IMR-90 (cell line): ENCODE results near the gene LRRC42. TPM values are rescaled to one million over a fixed set of nuclear protein-coding genes. Genes with fewer than 3 reads are reported as not detected.

Experiments used
- ATAC-seq: fragments of 200-7000 bp; cut with Tn5 transposase; 2 replicates; pipeline ENCODE4 v1.9.1; 2020; ENCODE audit warnings: low read depth, mild to moderate bottlenecking, moderate library complexity
- BruUV-seq: library from RNA; stranded (reverse); fragments of 400-500 nt; replicated peaks from 2 replicates; lab custom pipeline; 2021; lab: Mats Ljungman, UMichigan
- CTCF ChIA-PET: fragments of 300-600 bp; formaldehyde crosslinking; extraction: SDS; loops from one replicate; lab custom pipeline; 2021; ENCODE audit warnings: antibody characterized with exemption; lab: Yijun Ruan, JAX
- POLR2A ChIA-PET: fragments of 300-600 bp; sonication (Branson Sonifier 250); formaldehyde crosslinking; loops from one replicate; lab custom pipeline; 2022; ENCODE audit warnings: antibody characterized with exemption; ENCODE audit not compliant: unreplicated experiment; lab: Charles Lee
- DNase-seq: peaks from one replicate; pipeline ENCODE4 v3.0.0; 2013
- H2AFZ ChIP-seq: replicated peaks from 2 replicates; pipeline ENCODE3; 2013; ENCODE audit warnings: low read length, mild to moderate bottlenecking; ENCODE audit not compliant: poor library complexity
- H2AK5ac ChIP-seq: 2 replicates; pipeline ENCODE4 v1.6.1; 2013; ENCODE audit warnings: low read depth, low read length, inconsistent platforms
- H2AK9ac ChIP-seq: replicated peaks from 2 replicates; pipeline ENCODE3; 2013; ENCODE audit warnings: mild to moderate bottlenecking, low read depth, low read length, moderate library complexity; ENCODE audit not compliant: poor library complexity
- H2BK120ac ChIP-seq: 2 replicates; pipeline ENCODE4 v1.6.1; 2013; ENCODE audit warnings: low read depth, low read length, inconsistent platforms
- H2BK15ac ChIP-seq: 3 replicates; pipeline ENCODE4 v1.6.1; 2013; ENCODE audit warnings: low read depth, low read length, inconsistent platforms
- H2BK20ac ChIP-seq: 2 replicates; pipeline ENCODE4 v1.6.1; 2013; ENCODE audit warnings: low read depth, mild to moderate bottlenecking, inconsistent platforms, low read length, moderate library complexity
- H2BK5ac ChIP-seq: 2 replicates; pipeline ENCODE4 v1.6.1; 2013; ENCODE audit warnings: mild to moderate bottlenecking, low read depth, low read length, inconsistent platforms; ENCODE audit not compliant: poor library complexity, severe bottlenecking
- H3K14ac ChIP-seq: replicated peaks from 2 replicates; pipeline ENCODE4 v1.6.1; 2013; ENCODE audit warnings: low read depth, low read length, inconsistent platforms
- H3K18ac ChIP-seq: 2 replicates; pipeline ENCODE4 v1.6.1; 2013; ENCODE audit warnings: low read depth, low read length, control low read depth
- H3K23ac ChIP-seq: 2 replicates; pipeline ENCODE4 v1.6.1; 2013; ENCODE audit warnings: low read depth, low read length, inconsistent platforms
- H3K27ac ChIP-seq: 2 replicates; pipeline ENCODE4 v1.5.1; 2013; ENCODE audit warnings: mild to moderate bottlenecking, control low read depth, low read length; ENCODE audit not compliant: insufficient read depth
- H3K27me3 ChIP-seq: 2 replicates; pipeline ENCODE4 v1.6.1; 2013; ENCODE audit warnings: low read length; ENCODE audit not compliant: control insufficient read depth, insufficient read depth
- H3K36me3 ChIP-seq: 2 replicates; pipeline ENCODE4 v1.6.1; 2013; ENCODE audit warnings: low read length, mixed read lengths; ENCODE audit not compliant: control insufficient read depth, insufficient read depth
- H3K4ac ChIP-seq: 2 replicates; pipeline ENCODE4 v1.6.1; 2013; ENCODE audit warnings: low read depth, low read length, inconsistent platforms
- H3K4me1 ChIP-seq: 2 replicates; pipeline ENCODE4 v1.6.1; 2013; ENCODE audit warnings: low read length, mixed read lengths; ENCODE audit not compliant: control insufficient read depth, insufficient read depth
- H3K4me2 ChIP-seq: 2 replicates; pipeline ENCODE4 v1.6.1; 2013; ENCODE audit warnings: low read depth, mild to moderate bottlenecking, control low read depth, low read length, moderate library complexity
- H3K4me3 ChIP-seq: 2 replicates; pipeline ENCODE4 v1.5.1; 2013; ENCODE audit warnings: low read depth, mild to moderate bottlenecking, control low read depth, low read length, moderate library complexity; ENCODE audit not compliant: insufficient read depth
- H3K56ac ChIP-seq: 2 replicates; pipeline ENCODE4 v1.6.1; 2013; ENCODE audit warnings: low read length, inconsistent platforms; ENCODE audit not compliant: insufficient read depth; ENCODE audit errors: extremely low read depth
- H3K79me1 ChIP-seq, 2 experiments: 2 replicates each; pipeline ENCODE4 v1.6.1; 2013; ENCODE audit warnings: low read length in 2 of 2, inconsistent platforms in 1 of 2, low read depth in 1 of 2
- H3K9ac ChIP-seq: 2 replicates; pipeline ENCODE4 v1.6.1; 2013; ENCODE audit warnings: low read depth, low read length, control low read depth
- H3K9me1 ChIP-seq: 2 replicates; pipeline ENCODE4 v1.6.1; 2013; ENCODE audit warnings: low read length, inconsistent platforms; ENCODE audit not compliant: insufficient read depth
- H3K9me3 ChIP-seq: 2 replicates; pipeline ENCODE4 v1.6.1; 2013; ENCODE audit warnings: low read length; ENCODE audit not compliant: control insufficient read depth, insufficient read depth
- H4K20me1 ChIP-seq: 2 replicates; pipeline ENCODE4 v1.6.1; 2013; ENCODE audit warnings: low read length, inconsistent platforms; ENCODE audit not compliant: insufficient read depth
- H4K5ac ChIP-seq: 2 replicates; pipeline ENCODE4 v1.6.1; 2013; ENCODE audit warnings: mild to moderate bottlenecking, low read depth, low read length, control low read depth
- H4K8ac ChIP-seq, 2 experiments: 2 replicates each; pipeline ENCODE4 v1.6.1; 2013; ENCODE audit warnings: low read depth in 2 of 2, low read length in 2 of 2, control low read depth in 1 of 2, inconsistent platforms in 1 of 2
- H4K91ac ChIP-seq: 2 replicates; pipeline ENCODE4 v1.6.1; 2013; ENCODE audit warnings: low read depth, low read length, inconsistent platforms; ENCODE audit not compliant: insufficient read depth
- BHLHE40 ChIP-seq: fragments of 150-350 bp; IDR thresholded peaks from 2 replicates; pipeline ENCODE4 v1.6.1; 2016; ENCODE audit warnings: mild to moderate bottlenecking, low read depth, low read length
- CHD1 ChIP-seq: IDR thresholded peaks from 2 replicates; pipeline ENCODE4 v1.6.1; 2012; ENCODE audit warnings: low read depth, low read length, improper control_type of control experiment
- CTCF ChIP-seq: conservative IDR thresholded peaks from 2 replicates; pipeline ENCODE4 v1.5.1; 2012; ENCODE audit warnings: mild to moderate bottlenecking, low read depth, low read length, improper control_type of control experiment
- ELK1 ChIP-seq: fragments of 150-350 bp; IDR thresholded peaks from 2 replicates; pipeline ENCODE4 v1.6.1; 2016; ENCODE audit warnings: low read depth, mild to moderate bottlenecking, low read length, moderate library complexity, borderline replicate concordance
- MAFK ChIP-seq: IDR thresholded peaks from 2 replicates; pipeline ENCODE4 v1.6.1; 2012; ENCODE audit warnings: low read depth, low read length, improper control_type of control experiment
- NFE2L2 ChIP-seq: fragments of 150-350 bp; IDR thresholded peaks from 2 replicates; pipeline ENCODE4 v1.6.1; 2016; ENCODE audit warnings: low read depth, mild to moderate bottlenecking, low read length
- POLR2A ChIP-seq: IDR thresholded peaks from 2 replicates; pipeline ENCODE4 v1.6.1; 2012; ENCODE audit warnings: mild to moderate bottlenecking, low read depth, low read length
- RAD21 ChIP-seq: IDR thresholded peaks from 2 replicates; pipeline ENCODE4 v1.6.1; 2012; ENCODE audit warnings: low read length, improper control_type of control experiment
- RFX5 ChIP-seq: IDR thresholded peaks from 2 replicates; pipeline ENCODE4 v1.8.0; 2012; ENCODE audit warnings: low read depth, mild to moderate bottlenecking, low read length, moderate library complexity
- SMC3 ChIP-seq: fragments of 150-350 bp; IDR thresholded peaks from 2 replicates; pipeline ENCODE4 v1.6.1; 2016; ENCODE audit warnings: low read depth, mild to moderate bottlenecking, antibody characterized with exemption, low read length, moderate library complexity
- WGBS, 2 experiments: methylation state at CpG; one replicate each; pipeline versions ENCODE4 v1.1.5 to v1.1.7; 2013; ENCODE audit warnings: missing lambda C conversion rate in 2 of 2; ENCODE audit not compliant: insufficient read length in 1 of 2; ENCODE audit errors: extremely low coverage in 2 of 2; 5-methylcytosine and 5-hydroxymethylcytosine counted together
- dilution Hi-C: fragments of 300-500 bp; cut with HindIII; formaldehyde crosslinking; loops from one replicate; pipeline ENCODE4 v1.14.3; 2018; ENCODE audit warnings: low sequenced_read_pairs; ENCODE audit not compliant: unreplicated experiment
- in situ Hi-C: fragments of 300-500 bp; cut with MboI; formaldehyde crosslinking; loops from 3 replicates; pipeline ENCODE4 v1.14.3; 2019; ENCODE audit warnings: low sequenced_read_pairs, inconsistent platforms, mixed read lengths
- intact Hi-C: fragments of 100-400 bp; cut with micrococcal nuclease; formaldehyde crosslinking; loops from 2 replicates; pipeline ENCODE4 v1.10.0; 2022
- polyA plus RNA-seq, 3 experiments: library from polyadenylated mRNA; depleted of rRNA; stranded (reverse); fragments of >200 nt; gene quantifications; 2 replicates each; pipeline ENCODE4 v1.2.3, GENCODE V29; 2012; ENCODE audit warnings: low replicate concordance in 1 of 3
- total RNA-seq: library from RNA; depleted of rRNA; stranded (reverse); fragments of >200 nt; gene quantifications from 2 replicates; pipeline ENCODE4 v1.2.3, GENCODE V29; 2012

The LRRC42 gene
- total and polyA plus RNA-seq, 2 of the 4 experiments (the other 2 are of a cell fraction): 39.9 to 47.5 TPM

GRCh38 chr1:54012008-54012325, 65.8 kb downstream of the LRRC42 start:
- BruUV-seq: no TSS peak
- H2BK5ac ChIP-seq: no peak overlapping the region
- no peak overlapping the region for H3K4me2 ChIP-seq
- no peak for TF ChIP-seq POLR2A
- no peak for TF ChIP-seq CHD1
- TF ChIP-seq RFX5: no peak
- no peak for TF ChIP-seq MAFK
- no peak for TF ChIP-seq BHLHE40
- TF ChIP-seq NFE2L2: no peak
- TF ChIP-seq SMC3: no peak
- TF ChIP-seq ELK1: no peak
- no peak for TF ChIP-seq RAD21
- no peak for TF ChIP-seq CTCF
- H4K5ac ChIP-seq: no peak overlapping the region
- in situ Hi-C loops (no loop called here), dilution Hi-C loops (no loop called here), intact Hi-C loops (no loop called here)
- H2AFZ ChIP-seq: no peak overlapping the region
- no peaks in the 10 kb centered on the region for H3K9me3 ChIP-seq
- H3K4ac ChIP-seq: no peak overlapping the region
- H3K18ac ChIP-seq: no peak overlapping the region
- no peak overlapping the region for H3K23ac ChIP-seq
- no peak overlapping the region for H4K8ac ChIP-seq
- H2BK120ac ChIP-seq: no peak overlapping the region
- H3K4me1 ChIP-seq: peaks cover 3% of the 10 kb centered on the region; the same call in 1 of the 2 replicates
- POLR2A ChIA-PET: no interaction called here
- H3K9me1 ChIP-seq: peaks cover 5% of the 10 kb centered on the region; the same call in 1 of the 2 replicates
- no peak overlapping the region for H3K27ac ChIP-seq
- no peak overlapping the region for H2BK15ac ChIP-seq
- no peak overlapping the region for H3K14ac ChIP-seq
- 66% methylated on average over 4 of the region's 9 CpGs; no CpG with 5 or more reads in 1 of the 2 experiments for WGBS, 2 experiments
- no peak overlapping the region for H3K4me3 ChIP-seq
- ATAC-seq (no peak), DNase-seq (no peak)
- peak overlapping the region; percentile 57 for H2AK9ac ChIP-seq
- no peak overlapping the region for H3K9ac ChIP-seq
- H3K27me3 ChIP-seq: peaks cover 75% of the 10 kb centered on the region
- H3K36me3 ChIP-seq: no peaks in the 10 kb centered on the region
- H3K79me1 ChIP-seq: no peaks in the 10 kb centered on the region
- CTCF ChIA-PET: no interaction called here
- H3K56ac ChIP-seq: no peak overlapping the region
- no peak overlapping the region for H4K91ac ChIP-seq
- 0 out of 2 replicates have a peak, but pooled peaks cover 2% of the 10 kb centered on the region for H4K20me1 ChIP-seq
- no peak overlapping the region for H2AK5ac ChIP-seq
- no peak overlapping the region for H2BK20ac ChIP-seq
